ENCODE data around the gene CPVL. TPM values are rescaled to one million over a fixed set of nuclear protein-coding genes. Genes with fewer than 3 reads are reported as not detected.

The CPVL gene
- total RNA-seq, 4 donors from 2014 or later, result 3.9 to 34.1 (median 15.7) TPM

GRCh38 chr7:29022291-29022988 lies 123.9 kb downstream of the CPVL start:
- Histone ChIP-seq H3K9me3 (peaks cover 0 to 37% (median 5%) of the 10 kb centered on the region in 3 donors), H3K27me3 (no peaks in the 10 kb centered on the region), H3K4me1 (no peaks in the 10 kb centered on the region), H3K27ac (no peak overlapping the region), H3K36me3 (peaks cover 0 to 9% (median 0%) of the 10 kb centered on the region in 3 donors), H3K4me3 (no peak overlapping the region)
- no peak for DNase-seq
- intact Hi-C loops (cut with DNase I), result no loop called here
- TF ChIP-seq POLR2A (IDR thresholded peaks at IDR 0.05) (no peak), CTCF (IDR thresholded peaks at IDR 0.05) (no peak)
- WGBS, 2 donors, result 84 to 89% methylated on average over 3 to 5 of the region's 6 CpGs

- H3K4me3 ChIP-seq, result no peak overlapping the region
- intact Hi-C loops (cut with DNase I), result no loop called here
- no peaks in the 10 kb centered on the region for H3K27me3 ChIP-seq
- peaks cover 0 to 4% (median 0%) of the 10 kb centered on the region in 3 donors for H3K36me3 ChIP-seq
- DNase-seq, result no peak
- WGBS, 2 donors, result 83 to 98% methylated on average over 4 to 5 of the region's 5 CpGs
- no peak overlapping the region for H3K27ac ChIP-seq
- peaks cover 0 to 17% (median 0%) of the 10 kb centered on the region in 3 donors for H3K9me3 ChIP-seq
- TF ChIP-seq CTCF (IDR thresholded peaks at IDR 0.05), result no peak
- no peak for TF ChIP-seq POLR2A (IDR thresholded peaks at IDR 0.05)
- H3K4me1 ChIP-seq, result no peaks in the 10 kb centered on the region
Measured at GRCh38 chr7:29019896-29020295, 126.4 kb downstream of the CPVL start.

- H3K4me1 ChIP-seq, result no peaks in the 10 kb centered on the region
- intact Hi-C loops (cut with DNase I), result no loop called here
- TF ChIP-seq POLR2A (IDR thresholded peaks at IDR 0.05), result no peak
- TF ChIP-seq CTCF (IDR thresholded peaks at IDR 0.05), result no peak
- H3K27ac ChIP-seq, result no peak overlapping the region
- H3K27me3 ChIP-seq, result no peaks in the 10 kb centered on the region
- peaks cover 0 to 12% (median 0%) of the 10 kb centered on the region in 3 donors for H3K9me3 ChIP-seq
- peaks cover 0 to 4% (median 0%) of the 10 kb centered on the region in 3 donors for H3K36me3 ChIP-seq
- no peak overlapping the region for H3K4me3 ChIP-seq
- DNase-seq, result no peak
- WGBS, 2 donors, result 63 to 74% methylated on average over 6 of the region's 6 CpGs
Measured at GRCh38 chr7:29019387-29019786, 127.0 kb downstream of the CPVL start.

- H3K36me3 ChIP-seq, result peaks cover 0 to 4% (median 0%) of the 10 kb centered on the region in 3 donors
- H3K4me3 ChIP-seq, result no peak overlapping the region
- TF ChIP-seq POLR2A (IDR thresholded peaks at IDR 0.05) (no peak), CTCF (IDR thresholded peaks at IDR 0.05) (no peak)
- H3K27me3 ChIP-seq, result no peaks in the 10 kb centered on the region
- no peaks in the 10 kb centered on the region for H3K9me3 ChIP-seq
- no peak overlapping the region for H3K27ac ChIP-seq
- WGBS, 2 donors, result 61 to 71% methylated on average over 2 of the region's 2 CpGs
- intact Hi-C loops (cut with DNase I), result no loop called here
- no peaks in the 10 kb centered on the region for H3K4me1 ChIP-seq
- DNase-seq, result no peak
Measured at GRCh38 chr7:29017713-29018112, 128.6 kb downstream of the CPVL start.

- Histone ChIP-seq H3K9me3 (no peaks in the 10 kb centered on the region), H3K27ac (no peak overlapping the region), H3K4me1 (peaks cover 0 to 6% (median 0%) of the 10 kb centered on the region in 3 donors), H3K27me3 (no peaks in the 10 kb centered on the region), H3K4me3 (no peak overlapping the region), H3K36me3 (peaks cover 0 to 4% (median 0%) of the 10 kb centered on the region in 3 donors)
- TF ChIP-seq CTCF (IDR thresholded peaks at IDR 0.05) (no peak), POLR2A (IDR thresholded peaks at IDR 0.05) (no peak)
- intact Hi-C loops (cut with DNase I), result no loop called here
- 81 to 90% methylated on average over 3 of the region's 3 CpGs for WGBS, 2 donors
- DNase-seq, result no peak
Measured at GRCh38 chr7:29014725-29015124, 131.6 kb downstream of the CPVL start.

Measured in esophagus squamous epithelium (tissue), 5 donors.